Measurements from ENCODE around the gene RNF25.

DNA sequence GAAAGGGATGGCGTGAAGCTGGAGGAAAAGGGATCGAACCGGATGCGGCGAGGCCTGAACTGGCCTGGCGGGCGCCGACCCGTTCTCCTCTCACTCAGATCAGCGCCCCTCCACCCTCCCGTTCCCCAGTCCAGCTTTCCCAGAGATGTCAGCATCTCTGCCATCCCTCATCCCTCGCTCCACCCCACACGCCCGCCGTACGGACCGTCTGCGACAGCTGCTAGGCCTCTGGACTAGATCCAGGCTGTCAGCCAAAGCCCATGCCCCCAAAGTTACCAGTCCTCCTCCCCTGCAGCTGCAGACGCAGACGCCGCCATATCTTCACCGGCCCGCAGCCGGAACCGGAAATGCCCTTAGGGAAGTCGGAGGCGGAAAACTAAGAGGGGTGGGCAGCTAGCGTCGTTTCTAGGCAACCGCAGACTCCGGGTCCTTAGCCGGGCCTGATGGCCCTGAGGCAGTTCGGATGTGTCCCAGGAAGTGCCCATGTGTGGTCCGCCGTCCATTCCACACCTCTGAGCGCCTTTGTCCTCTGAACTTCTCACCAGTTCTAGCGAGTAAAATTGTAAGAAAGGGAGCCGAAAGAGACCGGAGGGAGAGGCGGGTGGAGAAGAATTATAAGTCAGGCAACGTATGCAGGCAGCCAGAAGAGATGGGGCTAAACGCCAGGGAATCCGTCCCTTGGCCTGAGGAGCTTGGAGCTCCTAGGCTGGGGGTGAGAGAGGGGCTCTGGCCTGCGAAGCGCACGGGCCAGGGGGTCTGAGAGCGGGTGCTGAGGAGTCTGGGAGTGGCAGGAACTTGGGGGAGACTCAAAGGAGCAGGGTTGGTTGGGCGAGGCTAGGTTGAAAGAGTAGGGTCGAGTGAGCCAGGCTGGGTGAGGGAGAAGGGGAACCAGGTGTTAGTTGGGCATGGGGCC, at the start of gene RNF25, which contains the start of gene STK36:
- TF ChIP-seq POLR2AphosphoS5 (IDR thresholded peaks at IDR 0.05; ENCODE audit: borderline replicate concordance, low read depth, low read length), result peak; percentile 95
- TF ChIP-seq EZH2 (IDR thresholded peaks at IDR 0.05), result no peak
- TF ChIP-seq FOXP2 (optimal IDR thresholded peaks at IDR 0.05; ENCODE audit: control extremely low read depth, extremely low read length, insufficient read depth), result no peak
